ENCODE data around the gene HHEX.

The HHEX gene

GRCh38 chr10:92657024-92657423 lies 32.7 kb upstream of the HHEX start:
- no peak for TF ChIP-seq CTCF (IDR thresholded peaks at IDR 0.05; ENCODE audit: borderline replicate concordance, control extremely low read depth, extremely low read depth, insufficient read depth, missing control alignments)
- no peak for DNase-seq (ENCODE audit: low spot score)
- in situ Hi-C loops (cut with MboI; ENCODE audit: low sequenced_read_pairs, unreplicated experiment) = no loop called here

GRCh38 chr10:92662848-92663247 lies 26.9 kb upstream of the HHEX start:
- no peak for DNase-seq (ENCODE audit: low spot score)
- in situ Hi-C loops (cut with MboI; ENCODE audit: low sequenced_read_pairs, unreplicated experiment) = no loop called here
- TF ChIP-seq CTCF (IDR thresholded peaks at IDR 0.05; ENCODE audit: borderline replicate concordance, control extremely low read depth, extremely low read depth, insufficient read depth, missing control alignments) = no peak

- no peak for TF ChIP-seq CTCF (IDR thresholded peaks at IDR 0.05; ENCODE audit: borderline replicate concordance, control extremely low read depth, extremely low read depth, insufficient read depth, missing control alignments)
- in situ Hi-C loops (cut with MboI; ENCODE audit: low sequenced_read_pairs, unreplicated experiment) = no loop called here
- DNase-seq (ENCODE audit: low spot score) = no peak
These were observed 25.4 kb upstream of the HHEX start for GRCh38 chr10:92664322-92664721.

GRCh38 chr10:92667078-92667477 lies 22.7 kb upstream of the HHEX start:
- in situ Hi-C loops (cut with MboI; ENCODE audit: low sequenced_read_pairs, unreplicated experiment) = no loop called here
- no peak for TF ChIP-seq CTCF (IDR thresholded peaks at IDR 0.05; ENCODE audit: borderline replicate concordance, control extremely low read depth, extremely low read depth, insufficient read depth, missing control alignments)
- DNase-seq (ENCODE audit: low spot score) = no peak

GRCh38 chr10:92677708-92678107 lies 12.0 kb upstream of the HHEX start:
- DNase-seq (ENCODE audit: low spot score) = no peak
- in situ Hi-C loops (cut with MboI; ENCODE audit: low sequenced_read_pairs, unreplicated experiment) = no loop called here
- TF ChIP-seq CTCF (IDR thresholded peaks at IDR 0.05; ENCODE audit: borderline replicate concordance, control extremely low read depth, extremely low read depth, insufficient read depth, missing control alignments) = no peak

- no peak for TF ChIP-seq CTCF (IDR thresholded peaks at IDR 0.05; ENCODE audit: borderline replicate concordance, control extremely low read depth, extremely low read depth, insufficient read depth, missing control alignments)
- in situ Hi-C loops (cut with MboI; ENCODE audit: low sequenced_read_pairs, unreplicated experiment) = no loop called here
- DNase-seq (ENCODE audit: low spot score) = no peak
These were observed 11.5 kb upstream of the HHEX start for GRCh38 chr10:92678206-92678605.

GRCh38 chr10:92681306-92681834 lies 8.4 kb upstream of the HHEX start:
- in situ Hi-C loops (cut with MboI; ENCODE audit: low sequenced_read_pairs, unreplicated experiment) = no loop called here
- DNase-seq (ENCODE audit: low spot score) = no peak
- TF ChIP-seq CTCF (IDR thresholded peaks at IDR 0.05; ENCODE audit: borderline replicate concordance, control extremely low read depth, extremely low read depth, insufficient read depth, missing control alignments) = no peak

Data from GM13976 (cell line).